Gastroesophageal sphincter (tissue), 3 donors: Measurements from ENCODE around the gene GABRR2.

Experiments
- CTCF ChIP-seq, 4 experiments: fragments of 200-600 bp in 2 of 4; fragments of 450-650 bp in 2 of 4; sonication (generic) in 1 of 4; IDR thresholded peaks; one replicate each; pipeline ENCODE4 v1.5.1; 2017 to 2019; ENCODE audit warnings: antibody characterized with exemption in 4 of 4, mild to moderate bottlenecking in 2 of 4, moderate library complexity in 2 of 4
- POLR2A ChIP-seq, 2 donors: fragments of 450-650 bp; IDR thresholded peaks; one replicate each; pipeline ENCODE4 v1.6.1; 2017; ENCODE audit warnings: antibody characterized with exemption in 2 of 2, mild to moderate bottlenecking in 2 of 2, moderate library complexity in 1 of 2

GRCh38 chr6:89257346-89257745, 57.8 kb downstream of the GABRR2 start:
- no peak for TF ChIP-seq CTCF (IDR thresholded peaks at IDR 0.05)
- TF ChIP-seq POLR2A (IDR thresholded peaks at IDR 0.05), result no peak
